HG02798 (cell line): ENCODE results near the gene PCDH18.

Experiments used
- ATAC-seq: cut with Tn5 transposase; IDR thresholded peaks from one replicate; pipeline ENCODE4 v1.9.1; 2021; ENCODE audit warnings: mild to moderate bottlenecking; ENCODE audit not compliant: unreplicated experiment, poor library complexity

Gene PCDH18

GRCh38 chr4:137471461-137471860, 60.8 kb downstream of the PCDH18 start:
- ATAC-seq = no peak

DNA sequence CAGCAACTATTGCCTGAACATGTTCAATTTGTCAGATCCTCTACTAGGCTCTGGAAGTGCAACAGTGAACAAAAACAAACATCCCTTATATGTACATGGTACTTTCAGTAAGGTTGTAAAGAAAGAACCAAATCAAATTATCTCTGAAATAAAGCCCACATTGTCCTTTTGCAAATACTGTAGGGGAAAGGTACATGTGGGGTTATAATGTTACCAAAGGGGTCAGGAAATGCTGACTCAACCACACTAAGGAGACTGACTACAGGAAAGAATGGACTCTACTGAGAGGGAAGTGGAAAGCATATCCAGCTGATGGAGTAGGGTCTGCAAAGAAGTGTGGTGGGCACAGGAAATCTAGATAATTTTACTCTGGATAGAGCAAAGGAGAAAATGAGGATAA, 61.5 kb downstream of the PCDH18 start:
- no peak for ATAC-seq
